ENCODE data around the gene TENM3.

The TENM3 gene

DNA sequence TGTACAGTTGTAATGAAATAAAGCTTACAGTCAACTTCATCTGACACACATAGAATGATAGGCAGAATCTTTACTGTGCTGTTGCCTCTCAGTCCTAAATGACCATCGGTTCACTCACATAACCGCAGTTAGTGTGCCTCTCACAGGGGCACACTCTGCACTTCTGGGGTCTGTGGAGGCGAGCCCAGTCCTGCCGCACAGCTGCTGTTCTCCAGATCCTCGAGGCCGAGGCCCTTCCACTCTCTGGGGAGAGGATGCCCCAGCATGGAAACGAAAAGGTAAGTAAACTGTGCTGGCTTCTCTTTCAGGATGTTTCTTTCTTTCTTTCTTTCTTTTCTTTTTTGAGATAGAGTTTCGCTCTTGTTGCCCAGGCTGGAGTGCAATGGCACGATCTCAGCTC lies 586.0 kb downstream of the TENM3 start:
- H3K4me3 ChIP-seq (ENCODE audit: insufficient read depth, low read depth, low read length, poor library complexity, severe bottlenecking): no peak overlapping the region
- no peaks in the 10 kb centered on the region for H3K36me3 ChIP-seq (ENCODE audit: control insufficient read depth, insufficient read depth, low read length)
- no peak overlapping the region for H3K27ac ChIP-seq (ENCODE audit: insufficient read depth, low read length, poor library complexity, severe bottlenecking)
- H3K27me3 ChIP-seq (replicated peaks; ENCODE audit: control insufficient read depth, insufficient read depth, low read length, poor library complexity, severe bottlenecking): no peaks in the 10 kb centered on the region
- H3K4me1 ChIP-seq (ENCODE audit: control insufficient read depth, insufficient read depth, low read length, poor library complexity, severe bottlenecking): no peaks in the 10 kb centered on the region
- no peaks in the 10 kb centered on the region for H3K9me3 ChIP-seq (ENCODE audit: control insufficient read depth, low read length)
- no peak for DNase-seq

DNA sequence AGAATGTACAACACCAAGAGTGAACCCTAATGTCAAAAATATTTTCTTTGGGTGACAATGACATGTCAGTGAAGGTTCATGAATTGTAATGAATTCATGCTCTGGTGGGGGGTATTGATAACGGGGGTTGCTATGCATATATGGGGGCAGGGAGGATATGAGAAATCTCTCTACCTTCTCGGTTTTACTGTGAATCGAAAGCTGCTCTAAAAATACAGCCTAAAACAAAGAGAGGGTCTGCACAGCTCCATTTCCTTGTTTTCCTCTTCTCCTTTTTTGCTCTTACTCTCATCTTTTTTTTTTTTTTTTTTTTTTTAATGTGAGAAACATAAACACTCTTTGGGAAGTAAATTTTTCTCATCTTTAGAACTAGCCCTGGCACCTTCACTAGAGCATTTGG lies 588.2 kb downstream of the TENM3 start:
- Histone ChIP-seq H3K9me3 (ENCODE audit: control insufficient read depth, low read length) (no peaks in the 10 kb centered on the region), H3K4me1 (ENCODE audit: control insufficient read depth, insufficient read depth, low read length, poor library complexity, severe bottlenecking) (no peaks in the 10 kb centered on the region), H3K27ac (ENCODE audit: insufficient read depth, low read length, poor library complexity, severe bottlenecking) (no peak overlapping the region), H3K27me3 (replicated peaks; ENCODE audit: control insufficient read depth, insufficient read depth, low read length, poor library complexity, severe bottlenecking) (no peaks in the 10 kb centered on the region), H3K36me3 (ENCODE audit: control insufficient read depth, insufficient read depth, low read length) (no peaks in the 10 kb centered on the region), H3K4me3 (ENCODE audit: insufficient read depth, low read depth, low read length, poor library complexity, severe bottlenecking) (no peak overlapping the region)
- no peak for DNase-seq

DNA sequence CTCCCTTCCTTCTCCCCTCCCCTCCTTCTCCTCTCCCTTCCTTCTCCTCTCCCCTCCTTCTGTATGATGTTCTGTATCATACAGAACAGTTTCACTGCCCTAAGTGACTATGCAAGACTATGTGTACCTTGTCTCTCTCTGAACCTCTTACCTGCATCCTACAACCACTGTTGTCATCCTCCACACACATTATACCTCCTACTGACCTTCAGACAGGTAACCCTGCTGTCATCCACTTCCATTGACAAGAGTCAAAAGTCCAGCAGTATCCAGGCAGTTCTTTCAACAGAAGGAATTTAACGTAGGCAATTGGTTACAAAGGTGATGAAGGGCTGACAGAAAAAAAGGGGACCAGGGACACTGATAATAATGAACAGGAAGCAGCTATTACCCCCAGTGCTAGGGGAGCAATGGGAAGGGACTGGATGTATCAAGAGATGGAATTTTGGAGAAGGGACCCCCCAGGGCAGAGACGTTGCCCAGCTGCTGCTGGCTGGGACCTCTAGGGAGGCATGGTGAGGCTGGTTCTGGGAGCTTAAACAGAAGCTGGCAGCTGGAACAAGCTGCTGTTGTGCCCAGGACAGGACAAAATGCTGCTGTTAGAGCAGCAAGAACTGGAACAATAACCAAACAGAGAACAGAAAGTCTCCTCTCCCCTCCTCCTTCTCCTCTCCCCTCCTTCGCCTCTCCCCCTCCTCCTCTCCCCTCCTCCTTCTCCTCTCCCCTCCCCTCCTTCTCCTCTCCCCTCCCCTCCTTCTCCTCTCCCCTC lies 589.3 kb downstream of the TENM3 start:
- H3K27ac ChIP-seq (ENCODE audit: insufficient read depth, low read length, poor library complexity, severe bottlenecking): no peak overlapping the region
- H3K9me3 ChIP-seq (ENCODE audit: control insufficient read depth, low read length): no peaks in the 10 kb centered on the region
- H3K36me3 ChIP-seq (ENCODE audit: control insufficient read depth, insufficient read depth, low read length): no peaks in the 10 kb centered on the region
- no peaks in the 10 kb centered on the region for H3K4me1 ChIP-seq (ENCODE audit: control insufficient read depth, insufficient read depth, low read length, poor library complexity, severe bottlenecking)
- no peak for DNase-seq
- no peaks in the 10 kb centered on the region for H3K27me3 ChIP-seq (replicated peaks; ENCODE audit: control insufficient read depth, insufficient read depth, low read length, poor library complexity, severe bottlenecking)
- no peak overlapping the region for H3K4me3 ChIP-seq (ENCODE audit: insufficient read depth, low read depth, low read length, poor library complexity, severe bottlenecking)

DNA sequence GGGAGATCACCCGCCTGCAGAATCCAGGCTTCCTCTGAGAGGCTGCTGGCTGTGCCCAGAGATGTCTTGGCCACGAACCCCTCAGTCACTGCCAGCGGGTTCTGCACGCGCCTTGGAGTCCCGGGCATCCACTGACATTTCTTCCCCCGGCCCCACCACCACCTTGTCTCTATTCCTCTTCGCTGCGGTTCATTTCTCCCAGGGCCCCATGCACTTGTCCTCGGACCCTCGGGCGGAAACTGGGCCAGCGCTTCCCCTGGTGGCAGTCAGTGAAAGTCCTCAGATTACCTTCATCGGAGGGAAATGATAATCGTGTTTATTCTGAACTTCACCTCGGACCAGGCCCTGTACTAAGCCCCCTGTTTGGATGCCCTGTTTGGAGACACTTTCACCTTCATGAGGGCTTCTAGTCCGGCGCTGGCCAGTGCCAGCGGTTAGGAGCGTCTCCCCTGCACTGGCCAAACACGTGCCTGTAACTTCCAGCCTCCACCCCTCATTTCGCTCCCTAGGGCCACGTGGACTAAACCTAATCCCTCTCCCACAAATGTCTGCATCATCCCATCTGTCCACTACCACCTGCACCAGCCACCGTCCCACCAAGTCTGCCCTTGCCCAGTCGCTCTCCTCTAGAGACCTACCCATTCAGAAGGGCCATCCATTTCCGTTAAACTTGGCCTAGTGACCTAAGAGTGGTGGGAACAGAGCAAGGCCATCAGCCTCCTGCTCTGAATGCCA lies 592.0 kb downstream of the TENM3 start:
- Histone ChIP-seq H3K36me3 (ENCODE audit: control insufficient read depth, insufficient read depth, low read length) (no peaks in the 10 kb centered on the region), H3K9me3 (ENCODE audit: control insufficient read depth, low read length) (no peaks in the 10 kb centered on the region), H3K27ac (ENCODE audit: insufficient read depth, low read length, poor library complexity, severe bottlenecking) (no peak overlapping the region), H3K4me3 (ENCODE audit: insufficient read depth, low read depth, low read length, poor library complexity, severe bottlenecking) (no peak overlapping the region), H3K4me1 (ENCODE audit: control insufficient read depth, insufficient read depth, low read length, poor library complexity, severe bottlenecking) (no peaks in the 10 kb centered on the region), H3K27me3 (replicated peaks; ENCODE audit: control insufficient read depth, insufficient read depth, low read length, poor library complexity, severe bottlenecking) (no peaks in the 10 kb centered on the region)
- DNase-seq: no peak

DNA sequence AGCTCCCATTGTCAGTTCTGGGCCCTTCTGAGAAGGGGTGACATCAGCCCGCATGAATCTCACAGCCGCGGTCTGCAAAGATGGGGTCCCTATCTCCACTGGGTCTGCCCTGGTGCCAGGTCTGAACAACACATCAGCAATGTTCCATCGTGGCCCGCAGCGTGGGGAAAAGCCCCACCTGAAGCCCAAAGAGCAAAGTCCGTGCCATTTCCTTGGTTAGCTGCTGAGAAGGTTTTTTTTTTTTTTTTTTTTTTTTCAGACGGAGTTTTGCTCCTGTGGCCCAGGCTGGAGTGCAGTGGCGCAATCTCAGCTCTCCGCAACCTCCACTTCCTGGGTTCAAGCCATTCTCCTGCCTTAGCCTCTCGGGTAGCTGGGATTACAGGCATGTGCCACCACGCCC lies 594.6 kb downstream of the TENM3 start:
- Histone ChIP-seq H3K27ac (ENCODE audit: insufficient read depth, low read length, poor library complexity, severe bottlenecking) (no peak overlapping the region), H3K36me3 (ENCODE audit: control insufficient read depth, insufficient read depth, low read length) (no peaks in the 10 kb centered on the region), H3K27me3 (replicated peaks; ENCODE audit: control insufficient read depth, insufficient read depth, low read length, poor library complexity, severe bottlenecking) (no peaks in the 10 kb centered on the region), H3K9me3 (ENCODE audit: control insufficient read depth, low read length) (no peaks in the 10 kb centered on the region), H3K4me3 (ENCODE audit: insufficient read depth, low read depth, low read length, poor library complexity, severe bottlenecking) (no peak overlapping the region), H3K4me1 (ENCODE audit: control insufficient read depth, insufficient read depth, low read length, poor library complexity, severe bottlenecking) (no peaks in the 10 kb centered on the region)
- DNase-seq: no peak

DNA sequence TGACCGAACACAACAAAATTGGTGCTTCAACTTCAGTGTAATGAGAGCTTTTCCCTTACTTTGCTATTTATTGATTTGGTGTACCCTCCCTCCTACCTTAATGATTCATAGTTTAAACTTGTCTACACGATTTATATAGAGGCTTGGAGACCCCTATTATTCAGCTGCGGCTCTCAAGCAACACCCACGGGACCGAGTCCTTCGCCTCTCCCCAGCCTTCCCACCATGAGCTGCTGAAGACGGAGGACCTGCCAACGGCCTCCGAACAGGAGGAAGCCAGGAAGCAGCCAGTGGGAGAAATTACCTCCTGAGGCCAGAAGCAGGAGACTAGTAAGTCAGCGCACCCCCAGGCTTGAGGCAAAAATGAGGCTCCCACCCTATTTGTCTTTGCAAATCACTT lies 595.3 kb downstream of the TENM3 start:
- H3K4me3 ChIP-seq (ENCODE audit: insufficient read depth, low read depth, low read length, poor library complexity, severe bottlenecking): no peak overlapping the region
- H3K27ac ChIP-seq (ENCODE audit: insufficient read depth, low read length, poor library complexity, severe bottlenecking): no peak overlapping the region
- H3K36me3 ChIP-seq (ENCODE audit: control insufficient read depth, insufficient read depth, low read length): no peaks in the 10 kb centered on the region
- no peaks in the 10 kb centered on the region for H3K9me3 ChIP-seq (ENCODE audit: control insufficient read depth, low read length)
- no peak for DNase-seq
- no peaks in the 10 kb centered on the region for H3K4me1 ChIP-seq (ENCODE audit: control insufficient read depth, insufficient read depth, low read length, poor library complexity, severe bottlenecking)
- no peaks in the 10 kb centered on the region for H3K27me3 ChIP-seq (replicated peaks; ENCODE audit: control insufficient read depth, insufficient read depth, low read length, poor library complexity, severe bottlenecking)

DNA sequence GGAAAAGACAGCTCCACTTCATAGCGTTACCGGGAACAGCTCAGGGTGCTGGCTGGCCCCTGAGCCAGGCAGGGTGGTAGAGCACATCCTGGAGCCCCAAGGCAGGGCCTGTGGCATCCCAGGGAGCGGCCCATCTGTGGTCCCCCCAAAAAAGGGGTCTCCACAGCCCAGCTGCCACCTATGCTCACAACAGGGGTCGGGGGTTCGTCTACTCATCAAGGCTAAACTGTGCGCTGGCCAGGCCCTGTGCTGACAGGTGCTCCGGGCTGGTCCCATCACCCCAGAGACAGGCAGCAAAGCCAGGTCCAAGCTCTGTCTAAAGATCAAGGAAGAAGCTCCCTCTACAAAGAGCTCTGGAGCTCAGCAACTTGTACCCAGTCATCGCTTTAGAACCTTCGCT lies 596.1 kb downstream of the TENM3 start:
- Histone ChIP-seq H3K27me3 (replicated peaks; ENCODE audit: control insufficient read depth, insufficient read depth, low read length, poor library complexity, severe bottlenecking) (no peaks in the 10 kb centered on the region), H3K9me3 (ENCODE audit: control insufficient read depth, low read length) (no peaks in the 10 kb centered on the region), H3K36me3 (ENCODE audit: control insufficient read depth, insufficient read depth, low read length) (no peaks in the 10 kb centered on the region), H3K4me1 (ENCODE audit: control insufficient read depth, insufficient read depth, low read length, poor library complexity, severe bottlenecking) (no peaks in the 10 kb centered on the region), H3K4me3 (ENCODE audit: insufficient read depth, low read depth, low read length, poor library complexity, severe bottlenecking) (no peak overlapping the region), H3K27ac (ENCODE audit: insufficient read depth, low read length, poor library complexity, severe bottlenecking) (no peak overlapping the region)
- DNase-seq: no peak

- Histone ChIP-seq H3K27ac (ENCODE audit: insufficient read depth, low read length, poor library complexity, severe bottlenecking) (no peak overlapping the region), H3K4me3 (ENCODE audit: insufficient read depth, low read depth, low read length, poor library complexity, severe bottlenecking) (no peak overlapping the region), H3K27me3 (replicated peaks; ENCODE audit: control insufficient read depth, insufficient read depth, low read length, poor library complexity, severe bottlenecking) (no peaks in the 10 kb centered on the region), H3K9me3 (ENCODE audit: control insufficient read depth, low read length) (no peaks in the 10 kb centered on the region), H3K4me1 (ENCODE audit: control insufficient read depth, insufficient read depth, low read length, poor library complexity, severe bottlenecking) (no peaks in the 10 kb centered on the region), H3K36me3 (ENCODE audit: control insufficient read depth, insufficient read depth, low read length) (no peaks in the 10 kb centered on the region)
- no peak for DNase-seq
Observed at GRCh38 chr4:182840108-182840507, 596.9 kb downstream of the TENM3 start.

DNA sequence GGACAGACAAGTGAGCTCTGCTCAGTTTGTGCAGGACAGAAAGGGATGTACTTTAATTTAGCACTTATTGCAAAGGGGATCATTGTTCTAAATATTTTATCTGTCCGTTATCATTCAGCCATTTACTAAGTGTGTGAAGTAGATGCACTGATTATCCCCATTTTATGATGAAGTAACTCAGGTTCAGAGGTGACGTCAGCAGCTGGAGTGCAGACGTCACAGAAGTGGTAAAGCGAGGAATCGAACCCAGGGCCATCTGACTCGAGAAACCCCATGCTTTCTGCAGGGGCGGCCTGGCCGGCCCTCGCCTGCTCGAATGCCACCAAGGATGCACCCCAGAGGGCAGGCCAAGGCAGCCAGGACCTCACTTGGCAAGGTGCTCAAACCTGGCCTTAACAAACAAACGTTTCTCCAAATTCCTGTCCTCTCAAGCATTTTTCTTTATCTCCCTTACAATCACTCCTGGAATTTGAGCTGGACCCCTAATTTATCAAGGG lies 599.0 kb downstream of the TENM3 start:
- Histone ChIP-seq H3K4me3 (ENCODE audit: insufficient read depth, low read depth, low read length, poor library complexity, severe bottlenecking) (no peak overlapping the region), H3K4me1 (ENCODE audit: control insufficient read depth, insufficient read depth, low read length, poor library complexity, severe bottlenecking) (no peaks in the 10 kb centered on the region), H3K36me3 (ENCODE audit: control insufficient read depth, insufficient read depth, low read length) (no peaks in the 10 kb centered on the region), H3K27me3 (replicated peaks; ENCODE audit: control insufficient read depth, insufficient read depth, low read length, poor library complexity, severe bottlenecking) (no peaks in the 10 kb centered on the region), H3K27ac (ENCODE audit: insufficient read depth, low read length, poor library complexity, severe bottlenecking) (no peak overlapping the region), H3K9me3 (ENCODE audit: control insufficient read depth, low read length) (no peaks in the 10 kb centered on the region)
- DNase-seq: no peak

DNA sequence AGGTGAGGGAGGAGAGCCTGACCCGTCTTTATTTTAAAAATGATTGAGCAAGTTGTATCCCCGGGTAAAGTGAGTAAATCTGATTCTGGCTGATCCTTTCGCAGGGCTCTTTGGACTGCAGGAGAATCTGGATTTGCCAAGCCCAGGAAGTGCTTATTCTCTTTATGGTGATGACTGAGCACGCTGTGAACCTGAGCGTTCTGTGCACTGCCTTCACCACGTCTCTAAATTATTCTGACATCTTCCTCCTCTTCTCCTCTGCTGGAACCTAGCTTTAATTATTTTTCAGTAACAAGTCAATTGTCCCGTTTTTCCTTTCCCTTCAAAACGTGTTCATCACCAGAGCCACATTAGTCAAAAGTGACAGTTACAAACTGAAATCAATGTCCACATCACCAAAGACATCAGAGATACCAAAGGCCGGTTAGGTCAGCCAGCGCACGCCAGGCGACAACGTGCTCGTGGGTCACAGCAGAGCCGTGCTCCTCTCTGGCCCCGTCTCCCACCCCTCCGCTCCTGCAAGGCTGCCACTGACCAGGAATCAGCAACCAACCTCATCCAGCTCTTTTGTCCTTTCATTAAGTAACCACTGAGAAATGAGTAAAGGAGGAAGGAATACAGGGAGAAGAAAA lies 599.7 kb downstream of the TENM3 start:
- Histone ChIP-seq H3K9me3 (ENCODE audit: control insufficient read depth, low read length) (no peaks in the 10 kb centered on the region), H3K4me1 (ENCODE audit: control insufficient read depth, insufficient read depth, low read length, poor library complexity, severe bottlenecking) (no peaks in the 10 kb centered on the region), H3K27me3 (replicated peaks; ENCODE audit: control insufficient read depth, insufficient read depth, low read length, poor library complexity, severe bottlenecking) (no peaks in the 10 kb centered on the region), H3K36me3 (ENCODE audit: control insufficient read depth, insufficient read depth, low read length) (no peaks in the 10 kb centered on the region), H3K27ac (ENCODE audit: insufficient read depth, low read length, poor library complexity, severe bottlenecking) (no peak overlapping the region), H3K4me3 (ENCODE audit: insufficient read depth, low read depth, low read length, poor library complexity, severe bottlenecking) (no peak overlapping the region)
- no peak for DNase-seq

Measured in effector memory CD4-positive, alpha-beta T cell (primary cell).